H1 (cell line): ENCODE data around the gene CHRNG.

Experiments used
- E2F6 ChIP-seq: IDR thresholded peaks from 2 replicates; pipeline ENCODE4 v1.6.1; 2012; ENCODE audit warnings: inconsistent platforms
- EZH2 ChIP-seq: fragments of 200-600 bp; sonication (generic); IDR thresholded peaks from 2 replicates; pipeline ENCODE4 v1.7.1; 2012; ENCODE audit warnings: low read depth, mild to moderate bottlenecking, moderate library complexity, low read length, inconsistent platforms; ENCODE audit not compliant: severe bottlenecking
- MAFK ChIP-seq: IDR thresholded peaks from 2 replicates; pipeline ENCODE4 v1.6.1; 2012; ENCODE audit warnings: low read depth, mild to moderate bottlenecking, improper control_type of control experiment, low read length
- MAX ChIP-seq: IDR thresholded peaks from 2 replicates; pipeline ENCODE4 v1.6.1; 2012; ENCODE audit warnings: inconsistent platforms
- SP1 ChIP-seq: IDR thresholded peaks from 2 replicates; pipeline ENCODE4 v1.6.1; 2011; ENCODE audit warnings: low read depth, low read length
- TF ChIP-seq, protein P1 (sequence below), 3 experiments: IDR thresholded peaks; 1 replicate in 2 of 3; 2 replicates in 1 of 3; pipeline versions ENCODE4 v1.5.1 to v1.6.1; 2011; ENCODE audit warnings: low read length in 3 of 3, mild to moderate bottlenecking in 3 of 3, inconsistent platforms in 2 of 3, low read depth in 1 of 3, moderate library complexity in 1 of 3; ENCODE audit not compliant: insufficient read depth in 1 of 3; ENCODE audit errors: control extremely low read depth in 1 of 3

- TF ChIP-seq, protein P1, sequence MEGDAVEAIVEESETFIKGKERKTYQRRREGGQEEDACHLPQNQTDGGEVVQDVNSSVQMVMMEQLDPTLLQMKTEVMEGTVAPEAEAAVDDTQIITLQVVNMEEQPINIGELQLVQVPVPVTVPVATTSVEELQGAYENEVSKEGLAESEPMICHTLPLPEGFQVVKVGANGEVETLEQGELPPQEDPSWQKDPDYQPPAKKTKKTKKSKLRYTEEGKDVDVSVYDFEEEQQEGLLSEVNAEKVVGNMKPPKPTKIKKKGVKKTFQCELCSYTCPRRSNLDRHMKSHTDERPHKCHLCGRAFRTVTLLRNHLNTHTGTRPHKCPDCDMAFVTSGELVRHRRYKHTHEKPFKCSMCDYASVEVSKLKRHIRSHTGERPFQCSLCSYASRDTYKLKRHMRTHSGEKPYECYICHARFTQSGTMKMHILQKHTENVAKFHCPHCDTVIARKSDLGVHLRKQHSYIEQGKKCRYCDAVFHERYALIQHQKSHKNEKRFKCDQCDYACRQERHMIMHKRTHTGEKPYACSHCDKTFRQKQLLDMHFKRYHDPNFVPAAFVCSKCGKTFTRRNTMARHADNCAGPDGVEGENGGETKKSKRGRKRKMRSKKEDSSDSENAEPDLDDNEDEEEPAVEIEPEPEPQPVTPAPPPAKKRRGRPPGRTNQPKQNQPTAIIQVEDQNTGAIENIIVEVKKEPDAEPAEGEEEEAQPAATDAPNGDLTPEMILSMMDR (IDR thresholded peaks at IDR 0.05; ENCODE audit: control extremely low read depth in 1 of 3, insufficient read depth in 1 of 3, low read depth in 1 of 3, low read length in 3 of 3) = peak in 2 of 3 experiments; percentile 56 to 88; a peak in 3 of 4 replicates
- no peak for TF ChIP-seq E2F6
- no peak for TF ChIP-seq SP1
- no peak for TF ChIP-seq MAFK
- TF ChIP-seq MAX = no peak
- TF ChIP-seq EZH2 = no peak
These were observed 17.4 kb upstream of the CHRNG start for GRCh38 chr2:232521959-232522622.
